ENCODE measurements around the gene BAG2.
A peak's percentile ranks its signal among the peaks of the same experiment; 100 is the strongest.

The BAG2 gene

DNA sequence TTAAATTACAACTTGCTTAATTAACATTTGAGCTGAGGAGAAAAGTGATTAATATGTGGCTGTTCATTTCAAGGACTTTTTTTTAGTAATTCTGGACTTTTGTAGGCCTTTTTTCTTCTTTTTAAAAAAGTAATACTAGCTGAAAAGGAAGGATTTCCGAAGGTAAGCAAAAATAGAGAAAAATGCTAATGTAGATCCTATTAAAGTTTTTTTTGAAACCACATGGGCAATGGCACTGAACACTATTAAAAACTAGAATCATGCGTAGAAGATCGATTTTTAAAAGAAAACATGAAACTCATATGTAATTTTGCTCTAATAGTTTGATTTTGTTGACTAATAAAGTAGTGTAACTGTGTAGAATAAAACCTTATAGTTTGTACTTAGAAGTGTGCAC, 2.4 kb downstream of the BAG2 start:
- DNase-seq (ENCODE audit: low read depth in 2 of 2) = no peak

DNA sequence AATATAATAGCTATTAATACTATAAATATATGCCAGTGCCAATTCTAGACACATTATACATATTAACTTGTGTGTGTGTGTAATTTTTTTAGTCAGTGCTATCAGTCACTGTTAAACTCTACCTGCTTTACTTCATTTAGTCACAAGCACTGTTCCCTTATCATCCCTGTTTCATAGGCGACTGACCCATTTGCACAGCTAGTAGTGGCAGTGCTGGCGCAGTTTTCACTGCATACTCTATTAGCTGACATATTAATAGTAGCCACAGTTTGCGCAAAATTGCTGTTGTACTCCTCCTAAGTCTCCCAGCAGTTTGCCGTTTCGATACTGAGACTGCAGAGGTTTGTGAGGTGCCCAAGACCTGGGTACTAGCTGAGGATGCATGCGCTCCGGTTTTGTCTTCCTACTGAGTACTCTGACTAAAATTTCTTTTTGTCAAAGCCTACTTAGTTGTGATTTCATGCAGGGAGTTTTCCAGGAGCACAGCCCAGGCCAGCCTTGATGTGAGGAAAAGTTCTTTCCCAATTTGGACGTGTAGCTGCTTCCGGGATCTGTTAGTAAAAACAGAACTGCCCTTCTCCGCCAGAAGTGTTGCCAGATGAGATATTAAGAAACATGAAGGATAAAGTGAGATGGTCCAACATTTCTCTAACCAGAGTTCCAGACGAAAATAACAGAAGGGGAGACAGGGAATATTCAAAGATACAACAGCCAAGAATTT, 5.6 kb downstream of the BAG2 start:
- no peak for DNase-seq (ENCODE audit: low read depth in 2 of 2)

- no peak for DNase-seq (ENCODE audit: low read depth in 2 of 2)
Observed at GRCh38 chr6:57180596-57180995, 8.5 kb downstream of the BAG2 start.

GRCh38 chr6:57182017-57182432, 9.9 kb downstream of the BAG2 start:
- DNase-seq (ENCODE audit: low read depth in 2 of 2) = no peak

GRCh38 chr6:57183336-57183735, 11.2 kb downstream of the BAG2 start:
- no peak for DNase-seq (ENCODE audit: low read depth in 2 of 2)

GRCh38 chr6:57190140-57190539, 18.0 kb downstream of the BAG2 start:
- no peak for DNase-seq (ENCODE audit: low read depth in 2 of 2)

GRCh38 chr6:57193177-57193576, 21.1 kb downstream of the BAG2 start:
- no peak for DNase-seq (ENCODE audit: low read depth in 2 of 2)

GRCh38 chr6:57195457-57195856, 23.3 kb downstream of the BAG2 start:
- no peak for DNase-seq (ENCODE audit: low read depth in 2 of 2)

DNA sequence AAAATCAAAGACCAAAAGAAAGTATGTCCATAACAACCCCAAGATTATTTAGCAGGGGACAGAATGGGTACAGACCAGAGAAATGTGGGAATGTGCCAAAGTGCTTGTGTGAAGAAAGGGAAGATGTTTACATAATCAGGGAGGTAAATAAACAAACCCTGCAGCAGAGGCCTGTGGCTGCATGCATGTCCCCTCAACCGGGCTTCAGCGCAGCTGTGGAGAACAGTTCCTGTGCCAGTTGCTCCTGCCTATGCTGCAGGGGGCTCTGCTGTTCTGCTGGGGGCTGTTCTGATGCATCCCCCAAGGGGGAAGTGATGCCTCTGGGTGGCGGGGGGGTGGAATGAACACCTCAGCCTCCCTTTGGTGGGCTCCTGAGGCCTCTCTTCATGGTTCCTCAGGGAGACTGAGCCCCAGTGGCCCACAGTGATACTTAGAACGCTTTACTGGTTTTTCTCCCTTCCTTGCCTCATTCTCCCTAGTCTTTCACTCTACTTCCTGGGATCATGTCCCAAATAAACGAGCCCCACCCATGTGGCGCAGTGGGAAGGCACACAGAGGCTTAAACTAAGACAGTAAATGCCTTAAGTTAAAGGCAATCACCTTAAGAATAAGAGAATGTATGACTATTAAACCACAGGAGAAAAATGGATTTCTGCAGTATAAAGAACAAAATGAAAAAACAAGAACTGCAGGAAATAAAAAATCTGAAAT, 27.0 kb downstream of the BAG2 start:
- no peak for DNase-seq (ENCODE audit: low read depth in 2 of 2)

GRCh38 chr6:57201718-57202117, 29.6 kb downstream of the BAG2 start:
- DNase-seq (ENCODE audit: low read depth in 2 of 2) = no peak

DNA sequence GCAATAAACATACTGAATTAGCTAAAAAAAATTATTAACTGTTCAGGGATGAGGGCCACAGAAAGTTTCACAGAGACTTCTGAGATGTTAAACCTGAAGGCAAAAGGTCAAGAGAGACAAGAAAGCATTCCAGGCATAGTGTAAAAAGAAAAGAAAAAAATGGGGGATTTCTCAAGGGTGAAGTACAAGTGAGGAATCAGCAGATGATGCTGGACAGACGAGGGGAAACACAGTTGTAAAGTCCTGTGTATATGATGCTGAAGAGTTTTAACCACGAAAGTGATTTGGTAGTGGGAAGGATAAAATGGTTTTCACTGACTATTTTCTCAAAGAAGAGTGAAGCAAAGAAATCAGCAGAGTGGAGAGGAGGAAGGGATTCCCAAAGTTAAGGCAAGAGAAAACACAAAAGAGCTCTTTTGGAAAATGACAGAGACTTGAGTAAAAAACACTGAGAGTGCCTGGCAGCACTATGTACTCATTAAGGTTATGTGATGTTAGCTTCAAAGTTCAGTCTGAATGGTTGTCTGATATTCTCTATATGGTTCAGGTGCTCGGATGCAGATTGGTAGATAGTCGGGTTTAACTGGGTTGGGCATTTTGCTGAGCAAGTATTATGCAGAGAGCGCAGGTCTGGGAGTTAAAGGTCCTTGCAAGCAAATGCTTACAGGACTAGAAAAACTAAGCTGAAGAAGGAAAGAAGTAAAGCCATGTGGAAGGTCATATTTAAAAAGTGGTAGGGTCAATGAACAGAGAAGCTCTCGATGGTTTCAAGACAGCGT, 33.6 kb downstream of the BAG2 start:
- no peak for DNase-seq (ENCODE audit: low read depth in 2 of 2)

DNA sequence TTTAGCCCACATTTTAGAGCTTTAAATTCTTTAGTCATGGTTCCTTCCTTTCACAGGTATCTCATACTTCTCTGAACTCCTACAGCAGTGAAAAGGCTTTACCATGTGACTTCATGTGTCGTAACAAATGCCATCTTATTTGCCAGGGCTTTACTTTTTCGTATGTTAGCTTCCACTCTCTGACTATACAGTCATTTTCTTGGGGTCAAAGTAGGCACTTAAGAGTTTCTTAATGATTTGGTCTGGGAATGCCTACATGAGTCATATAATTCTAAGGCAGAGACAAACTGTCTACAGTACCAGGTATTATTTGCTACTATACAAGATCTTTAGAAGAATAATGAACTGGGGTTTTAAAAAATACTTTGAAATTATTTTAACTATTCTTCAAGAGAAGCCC, 35.0 kb downstream of the BAG2 start:
- DNase-seq (ENCODE audit: low read depth in 2 of 2) = no peak

GRCh38 chr6:57207872-57208271, 35.7 kb downstream of the BAG2 start:
- DNase-seq (ENCODE audit: low read depth in 2 of 2) = no peak

- no peak for DNase-seq (ENCODE audit: low read depth in 2 of 2)
Observed at GRCh38 chr6:57209030-57209429, 36.9 kb downstream of the BAG2 start.

- DNase-seq (ENCODE audit: low read depth in 2 of 2) = no peak
Observed at GRCh38 chr6:57210060-57210459, 37.9 kb downstream of the BAG2 start.

DNA sequence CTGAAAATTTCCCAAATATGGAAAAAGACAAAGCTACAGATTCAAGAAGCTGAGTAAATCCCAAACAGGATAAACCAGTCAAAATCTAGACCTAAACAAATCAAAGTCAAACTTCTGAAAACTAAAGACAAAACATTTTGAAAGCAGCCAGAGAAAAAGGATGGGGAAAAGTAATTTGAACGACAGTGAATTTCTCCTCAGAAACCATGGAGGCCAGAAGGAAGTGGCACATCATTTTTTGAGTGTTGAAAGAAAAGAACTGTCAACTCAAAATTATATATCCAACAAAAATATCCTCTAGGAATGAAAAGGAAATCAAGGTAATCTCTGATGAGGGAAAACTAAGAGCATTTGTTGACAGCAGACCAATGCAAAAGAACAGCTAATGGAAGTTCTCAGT, 43.1 kb downstream of the BAG2 start:
- DNase-seq (ENCODE audit: low read depth in 2 of 2) = no peak

DNA sequence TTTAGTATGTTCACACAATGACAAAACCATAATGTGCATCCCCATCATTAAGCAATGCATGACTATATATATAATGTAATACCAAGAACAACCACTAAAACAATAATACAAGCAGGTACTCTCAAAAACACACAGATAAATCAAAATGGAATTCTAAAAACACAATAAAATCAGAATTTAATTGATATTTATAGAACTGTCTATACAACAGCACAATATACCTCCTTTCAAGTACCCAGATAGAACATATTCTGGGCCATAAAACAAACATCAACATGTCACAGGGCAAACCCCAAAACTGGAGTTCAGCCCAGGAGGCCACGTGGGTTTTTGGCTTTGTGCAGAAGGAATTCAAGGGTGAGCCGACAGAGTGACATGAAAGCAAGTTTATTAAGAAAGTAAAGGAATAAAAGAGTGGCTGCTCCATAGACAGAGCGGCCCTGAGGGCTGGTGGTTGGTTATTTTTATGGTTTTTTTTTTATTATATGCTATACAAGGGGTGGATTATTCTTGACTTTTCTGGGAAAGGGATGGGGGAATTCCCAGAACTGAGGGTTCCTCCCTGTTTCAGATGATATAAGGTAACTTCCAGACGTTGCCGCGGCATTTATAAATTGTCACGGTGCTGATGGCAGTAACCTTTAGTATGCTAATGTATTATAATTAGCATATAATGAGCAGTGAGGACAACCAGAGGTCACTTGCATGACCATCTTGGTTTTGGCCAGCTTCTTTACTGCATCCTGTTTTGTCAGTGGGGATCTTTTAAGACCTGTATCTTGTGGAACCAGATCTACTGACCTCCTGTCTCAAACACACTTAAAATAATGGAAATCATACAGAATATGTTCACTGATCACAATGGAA, 44.3 kb downstream of the BAG2 start:
- no peak for DNase-seq (ENCODE audit: low read depth in 2 of 2)

- no peak for DNase-seq (ENCODE audit: low read depth in 2 of 2)
Observed at GRCh38 chr6:57217270-57217669, 45.1 kb downstream of the BAG2 start.

GRCh38 chr6:57220083-57220703, 48.1 kb downstream of the BAG2 start:
- DNase-seq (ENCODE audit: low read depth in 2 of 2) = no peak

DNA sequence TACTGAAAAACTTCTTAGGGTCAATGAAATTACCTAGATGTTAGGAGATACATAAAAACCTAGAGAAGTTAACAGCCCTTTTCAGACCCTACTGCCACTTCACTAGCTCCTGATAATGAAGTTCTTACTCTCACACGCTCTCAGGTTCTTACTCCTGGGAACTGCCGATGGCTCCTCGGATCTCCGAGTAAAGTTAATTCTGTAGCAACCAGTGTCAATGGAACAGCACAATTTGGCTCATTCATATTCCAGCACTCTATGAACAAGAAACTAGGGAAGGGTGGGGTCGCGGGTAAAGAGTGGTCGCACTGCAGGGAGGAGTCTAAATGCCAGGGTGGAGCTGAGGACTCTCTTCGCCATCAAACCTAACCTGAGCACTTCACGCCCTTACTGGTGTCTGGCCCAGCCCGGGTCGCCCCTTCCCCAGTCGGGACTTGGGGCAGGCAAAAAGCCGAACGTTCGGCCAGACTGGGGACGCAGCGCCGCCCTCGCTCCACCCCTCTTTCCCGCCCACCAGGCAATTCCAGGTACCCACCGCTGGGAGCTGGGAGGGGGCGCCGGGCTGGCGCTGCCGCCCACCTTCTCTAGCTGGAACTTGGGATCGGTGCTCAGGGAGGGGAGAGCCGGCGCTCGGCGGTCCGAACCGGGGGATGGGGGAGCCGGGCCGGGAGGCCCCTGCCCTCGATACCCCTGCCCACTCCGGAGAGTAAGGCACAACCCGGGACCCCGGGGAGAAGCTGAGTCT, 49.2 kb downstream of the BAG2 start:
- DNase-seq (ENCODE audit: low read depth in 2 of 2) = peak; percentile 14 to 41
